HUDEP-2 (cell line): ENCODE data around the gene EHBP1.
"Not testable (repeated sequence)": the region's sequence is repeated elsewhere in the genome, so short reads cannot be mapped to it uniquely, and the experiment has no call there.

ENCODE experiments used
- DNase-seq, 76 experiments: peaks; one replicate each; lab custom pipeline; 2025; ENCODE audit not compliant: unreplicated experiment in 76 of 76; lab: John Stamatoyannopoulos, UW

The EHBP1 gene

GRCh38 chr2:62999905-63000304 lies 294.4 kb downstream of the EHBP1 start:
- DNase-seq: no peak

GRCh38 chr2:63000801-63001200 lies 295.3 kb downstream of the EHBP1 start:
- no peak for DNase-seq

- DNase-seq: no peak
These were observed 296.1 kb downstream of the EHBP1 start for GRCh38 chr2:63001576-63001975.

DNA sequence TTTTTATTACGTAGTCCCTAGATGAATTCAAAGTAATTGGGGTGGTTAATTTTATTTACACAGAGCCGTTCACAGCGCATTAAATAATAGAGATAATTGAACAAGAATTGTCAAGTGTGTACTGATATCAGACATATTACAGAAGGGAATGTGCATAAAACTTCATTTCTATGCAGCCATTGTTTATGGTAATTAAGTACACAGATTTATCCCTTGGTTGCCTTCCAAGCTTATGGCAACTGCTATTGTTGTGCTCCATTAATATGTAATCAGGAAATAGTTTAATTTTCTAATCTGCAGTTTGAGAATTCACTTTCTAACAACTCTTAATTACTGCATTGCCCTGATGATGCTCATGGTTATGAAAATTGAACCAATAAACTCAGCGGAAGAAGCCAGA lies 297.8 kb downstream of the EHBP1 start:
- no peak for DNase-seq

GRCh38 chr2:63007813-63008458 lies 302.4 kb downstream of the EHBP1 start:
- no peak for DNase-seq

DNA sequence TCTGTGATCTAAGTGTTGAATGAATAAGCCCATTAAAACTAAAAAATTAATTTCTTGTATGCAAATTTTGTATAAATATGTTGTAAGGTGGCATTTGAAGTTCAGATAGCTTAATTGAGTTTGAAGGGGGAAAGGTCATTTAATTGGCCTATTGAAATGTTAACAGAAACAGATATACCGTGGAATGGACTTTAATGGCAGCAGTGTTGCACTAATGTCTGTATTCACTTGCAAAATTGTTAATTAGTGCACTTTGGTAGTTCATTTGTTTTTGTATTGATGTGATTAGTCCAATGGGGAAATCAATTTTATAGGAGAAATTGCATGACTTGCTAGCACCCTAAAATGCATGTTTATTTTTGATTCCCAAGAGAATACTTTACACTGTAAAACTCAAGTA lies 303.3 kb downstream of the EHBP1 start:
- no peak for DNase-seq

DNA sequence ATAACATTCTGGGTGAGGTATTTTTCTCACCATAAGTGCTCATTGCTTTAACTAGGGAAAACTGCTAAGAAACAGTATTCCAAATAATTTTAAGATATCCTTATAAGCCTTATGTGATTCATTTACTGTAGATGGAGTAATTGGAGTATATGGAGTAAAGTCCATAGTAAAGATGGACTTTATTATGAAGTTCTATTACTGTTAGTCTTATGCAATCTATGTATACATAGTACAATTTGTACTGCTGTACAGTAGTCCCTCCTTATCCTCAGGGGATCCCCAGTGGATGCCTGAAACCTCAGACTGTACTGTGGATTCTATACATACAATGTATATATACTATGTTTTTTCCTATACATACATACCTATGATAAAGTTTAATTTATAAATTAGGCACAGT lies 304.0 kb downstream of the EHBP1 start:
- DNase-seq: no peak

- DNase-seq: no peak
These were observed 307.0 kb downstream of the EHBP1 start for GRCh38 chr2:63012541-63012940.

DNA sequence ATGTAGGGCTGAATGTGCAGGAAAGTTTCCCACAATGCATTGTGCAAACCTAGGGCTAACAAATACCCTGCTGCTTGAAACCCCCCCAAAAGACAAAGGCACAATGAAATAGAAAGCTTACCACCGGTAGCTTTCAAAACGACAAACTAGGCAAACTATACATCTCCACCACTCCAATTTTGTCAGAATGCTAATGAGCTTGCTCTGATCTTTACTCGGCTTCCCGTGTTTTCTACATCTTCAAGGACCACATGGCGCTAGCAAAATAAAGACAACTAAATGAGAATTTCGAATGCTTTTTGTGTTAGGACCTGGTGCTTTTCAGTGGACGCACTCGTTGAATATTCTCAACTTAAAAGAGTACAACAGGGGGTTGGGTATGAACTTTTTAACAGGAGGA lies 307.9 kb downstream of the EHBP1 start:
- DNase-seq: no peak

- no peak for DNase-seq
These were observed 309.9 kb downstream of the EHBP1 start for GRCh38 chr2:63015389-63015788.

GRCh38 chr2:63018439-63018838 lies 312.9 kb downstream of the EHBP1 start:
- DNase-seq: no peak

GRCh38 chr2:63019686-63020085 lies 314.2 kb downstream of the EHBP1 start:
- DNase-seq: not testable (repeated sequence)

GRCh38 chr2:63023444-63023843 lies 317.9 kb downstream of the EHBP1 start:
- DNase-seq: peak in 44 of 76 experiments; percentile 3 to 69 (median 36)

DNA sequence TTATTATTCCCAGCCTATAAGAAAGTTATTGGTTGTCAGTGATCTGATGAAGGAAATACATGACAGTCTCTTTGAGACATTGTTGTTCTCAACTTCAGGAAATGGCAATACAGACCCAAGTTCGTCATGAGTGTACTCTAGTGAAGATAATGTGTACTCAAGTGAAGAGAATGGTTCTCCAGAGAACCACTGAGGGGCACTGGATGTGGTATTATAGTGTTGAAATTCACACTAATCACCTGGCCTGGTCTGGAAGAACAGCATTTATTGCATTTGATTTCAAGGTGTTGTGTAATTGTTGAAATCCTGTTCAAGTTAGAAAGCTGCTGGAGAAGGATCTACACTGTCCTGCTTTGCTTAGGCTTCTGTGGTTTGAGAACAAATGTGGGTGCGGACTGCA lies 321.7 kb downstream of the EHBP1 start:
- no peak for DNase-seq

GRCh38 chr2:63029058-63029457 lies 323.5 kb downstream of the EHBP1 start:
- peak in 1 of 76 experiments; percentile 8 for DNase-seq

DNA sequence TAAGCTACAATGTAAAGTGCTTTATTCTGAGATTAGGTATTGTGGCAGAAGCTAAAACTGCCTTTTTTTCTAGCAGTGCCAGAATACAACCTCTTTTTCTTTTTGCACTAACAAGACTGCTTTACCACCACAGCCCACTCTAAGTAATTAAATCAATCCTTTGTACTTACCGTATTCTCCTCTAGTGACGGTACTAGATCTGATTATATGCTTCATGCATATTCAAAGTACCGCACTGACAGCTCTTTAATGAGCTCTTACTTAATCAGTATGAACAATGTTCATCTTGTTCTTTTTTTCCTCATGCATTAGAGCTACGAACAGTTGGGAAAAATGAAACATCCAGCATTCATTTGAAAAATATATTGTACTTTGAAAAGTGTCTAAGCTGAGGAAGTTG lies 329.0 kb downstream of the EHBP1 start:
- DNase-seq: no peak

- DNase-seq: no peak
These were observed 329.7 kb downstream of the EHBP1 start for GRCh38 chr2:63035169-63035568.

GRCh38 chr2:63035660-63036059 lies 330.1 kb downstream of the EHBP1 start:
- DNase-seq: no peak

GRCh38 chr2:63038034-63038433 lies 332.5 kb downstream of the EHBP1 start:
- no peak for DNase-seq

GRCh38 chr2:63040586-63040985 lies 335.1 kb downstream of the EHBP1 start:
- no peak for DNase-seq

DNA sequence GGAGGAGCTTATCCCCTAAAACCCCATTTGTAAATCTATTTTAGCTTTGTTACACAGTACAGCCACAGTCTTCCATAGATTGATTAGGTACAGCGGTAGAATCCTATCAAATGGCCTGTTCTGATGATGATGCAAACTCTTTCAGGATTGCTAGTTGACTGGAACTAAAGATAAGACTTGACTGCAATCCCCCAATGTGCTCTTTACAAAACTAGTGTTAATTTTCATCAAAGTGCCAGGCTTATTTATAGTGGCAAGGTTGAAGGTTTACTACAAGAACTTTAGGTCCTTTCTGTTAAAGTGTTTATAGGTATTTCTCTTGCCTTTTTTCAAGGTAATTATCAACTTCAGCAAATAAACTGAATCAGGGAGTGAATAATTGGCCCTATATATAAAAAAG lies 336.1 kb downstream of the EHBP1 start:
- DNase-seq: peak in 1 of 76 experiments; percentile 12

- DNase-seq: no peak
These were observed 339.1 kb downstream of the EHBP1 start for GRCh38 chr2:63044362-63045327.
